ENCODE results near the gene CROCC2. TPM values are rescaled to one million over a fixed set of nuclear protein-coding genes. Genes with fewer than 3 reads are reported as not detected.

CROCC2 gene
- total and polyA plus RNA-seq, 7 experiments from 2014 or later, result 0.22 TPM; not detected in 6

GRCh38 chr2:241005569-241005968 lies 99.4 kb downstream of the CROCC2 start:
- POLR2A ChIA-PET, result no interaction called here
- Mint-ChIP-seq H3K4me3 (no peak overlapping the region), H3K9me3 (peaks cover 0 to 33% (median 15%) of the 10 kb centered on the region in 11 donors), H3K36me3 (peaks cover 4 to 15% (median 11%) of the 10 kb centered on the region in 5 donors), H3K27me3 (peaks cover 0 to 29% (median 2%) of the 10 kb centered on the region in 5 donors), H3K27ac (no peak overlapping the region), H3K4me1 (peaks cover 13 to 34% (median 27%) of the 10 kb centered on the region in 7 donors)
- DNase-seq (no peak), ATAC-seq (no peak)
- Histone ChIP-seq H3K36me3 (ENCODE audit: control insufficient read depth in 2 of 3, insufficient read depth in 3 of 3, low read length in 3 of 3) (no peaks in the 10 kb centered on the region), H3K27me3 (ENCODE audit: control insufficient read depth in 2 of 2, insufficient read depth in 2 of 2, low read length in 2 of 2) (no peaks in the 10 kb centered on the region), H3K4me1 (ENCODE audit: control insufficient read depth in 2 of 2, insufficient read depth in 2 of 2, low read length in 2 of 2) (peaks cover 3 to 17% of the 10 kb centered on the region in 2 donors), H3K9me3 (ENCODE audit: control insufficient read depth in 2 of 3, low read length in 3 of 3) (peaks cover 0 to 18% (median 8%) of the 10 kb centered on the region in 3 experiments), H3K27ac (ENCODE audit: low read depth, low read length) (no peak overlapping the region), H3K4me3 (ENCODE audit: low read length) (no peak overlapping the region)
- CTCF ChIA-PET, result no interaction called here
- intact Hi-C loops (cut with micrococcal nuclease), result no loop called here

GRCh38 chr2:241006412-241006811 lies 100.3 kb downstream of the CROCC2 start:
- Mint-ChIP-seq H3K9me3 (peaks cover 0 to 33% (median 15%) of the 10 kb centered on the region in 11 donors), H3K27ac (peak overlapping the region in 2 of 9 donors; percentile 8 to 33), H3K4me1 (peaks cover 13 to 36% (median 27%) of the 10 kb centered on the region in 7 donors), H3K36me3 (peaks cover 4 to 15% (median 11%) of the 10 kb centered on the region in 5 donors), H3K27me3 (peaks cover 0 to 23% (median 0%) of the 10 kb centered on the region in 5 donors), H3K4me3 (peak overlapping the region in 1 of 10 donors; percentile 20)
- Histone ChIP-seq H3K36me3 (ENCODE audit: control insufficient read depth in 2 of 3, insufficient read depth in 3 of 3, low read length in 3 of 3) (no peaks in the 10 kb centered on the region), H3K4me3 (ENCODE audit: low read length) (no peak overlapping the region), H3K27me3 (ENCODE audit: control insufficient read depth in 2 of 2, insufficient read depth in 2 of 2, low read length in 2 of 2) (no peaks in the 10 kb centered on the region), H3K4me1 (ENCODE audit: control insufficient read depth in 2 of 2, insufficient read depth in 2 of 2, low read length in 2 of 2) (peaks cover 3 to 26% of the 10 kb centered on the region in 2 donors), H3K9me3 (ENCODE audit: control insufficient read depth in 2 of 3, low read length in 3 of 3) (peaks cover 0 to 18% (median 8%) of the 10 kb centered on the region in 3 experiments), H3K27ac (ENCODE audit: low read depth, low read length) (no peak overlapping the region)
- POLR2A ChIA-PET, result no interaction called here
- no peak for DNase-seq
- CTCF ChIA-PET, result no interaction called here
- intact Hi-C loops (cut with micrococcal nuclease), result no loop called here
- ATAC-seq, result no peak

GRCh38 chr2:241007111-241007510 lies 101.0 kb downstream of the CROCC2 start:
- Histone ChIP-seq H3K36me3 (ENCODE audit: control insufficient read depth in 2 of 3, insufficient read depth in 3 of 3, low read length in 3 of 3) (no peaks in the 10 kb centered on the region), H3K27me3 (ENCODE audit: control insufficient read depth in 2 of 2, insufficient read depth in 2 of 2, low read length in 2 of 2) (no peaks in the 10 kb centered on the region), H3K4me1 (ENCODE audit: control insufficient read depth in 2 of 2, insufficient read depth in 2 of 2, low read length in 2 of 2) (peaks cover 3 to 33% of the 10 kb centered on the region in 2 donors), H3K4me3 (ENCODE audit: low read length) (no peak overlapping the region), H3K27ac (ENCODE audit: low read depth, low read length) (no peak overlapping the region), H3K9me3 (ENCODE audit: control insufficient read depth in 2 of 3, low read length in 3 of 3) (peaks cover 0 to 18% (median 8%) of the 10 kb centered on the region in 3 experiments)
- ChIA-PET POLR2A (interaction anchor here (2.4 kb wide), 1 partner anchor 88 kb away, joined by 5 read pairs; no protein-coding TSS in a partner anchor), CTCF (no interaction called here)
- H3K27me3 Mint-ChIP-seq, result peaks cover 0 to 23% (median 0%) of the 10 kb centered on the region in 5 donors
- H3K9me3 Mint-ChIP-seq, result peaks cover 0 to 33% (median 15%) of the 10 kb centered on the region in 11 donors
- peak overlapping the region in 1 of 9 donors; percentile 67 for H3K27ac Mint-ChIP-seq
- ATAC-seq (no peak), DNase-seq (no peak)
- peak overlapping the region in 1 of 10 donors; percentile 20 for H3K4me3 Mint-ChIP-seq
- H3K4me1 Mint-ChIP-seq, result peaks cover 14 to 41% (median 30%) of the 10 kb centered on the region in 7 donors
- peaks cover 4 to 15% (median 11%) of the 10 kb centered on the region in 5 donors for H3K36me3 Mint-ChIP-seq
- intact Hi-C loops (cut with micrococcal nuclease), result no loop called here

- peak overlapping the region in 7 of 9 donors; percentile 43 to 94 (median 86) for H3K27ac Mint-ChIP-seq
- CTCF ChIA-PET, result no interaction called here
Measured at GRCh38 chr2:241007880-241008710, 102.0 kb downstream of the CROCC2 start.

GRCh38 chr2:241008711-241009121 lies 102.6 kb downstream of the CROCC2 start:
- H3K36me3 ChIP-seq (ENCODE audit: control insufficient read depth in 2 of 3, insufficient read depth in 3 of 3, low read length in 3 of 3), result no peaks in the 10 kb centered on the region
- CTCF ChIA-PET, result interaction anchor here (1.2 kb wide), 1 partner anchor 26 kb away, joined by 5 read pairs; no protein-coding TSS in a partner anchor
- peaks cover 3 to 36% of the 10 kb centered on the region in 2 donors for H3K4me1 ChIP-seq (ENCODE audit: control insufficient read depth in 2 of 2, insufficient read depth in 2 of 2, low read length in 2 of 2)

More at GRCh38 chr2:241007880-241008710, 102.0 kb downstream of the CROCC2 start:
- no peak overlapping the region for H3K27ac ChIP-seq (ENCODE audit: low read depth, low read length)
- peak in 1 of 9 donors; percentile 20 for DNase-seq
- no peak for ATAC-seq
- POLR2A ChIA-PET, result interaction anchor here (0.9 to 2.4 kb wide), 3 partner anchors 12 to 143 kb away, joined by 3 to 5 read pairs (median 4); no protein-coding TSS in a partner anchor
- intact Hi-C loops (cut with micrococcal nuclease), result no loop called here
- no peak overlapping the region for H3K4me3 ChIP-seq (ENCODE audit: low read length)
- no peaks in the 10 kb centered on the region for H3K36me3 ChIP-seq (ENCODE audit: control insufficient read depth in 2 of 3, insufficient read depth in 3 of 3, low read length in 3 of 3)
- H3K4me3 Mint-ChIP-seq, result peak overlapping the region in 2 of 10 donors; percentile 77 to 95
- H3K27me3 ChIP-seq (ENCODE audit: control insufficient read depth in 2 of 2, insufficient read depth in 2 of 2, low read length in 2 of 2), result no peaks in the 10 kb centered on the region
- H3K36me3 Mint-ChIP-seq, result peaks cover 4 to 15% (median 11%) of the 10 kb centered on the region in 5 donors
- H3K9me3 ChIP-seq (ENCODE audit: control insufficient read depth in 2 of 3, low read length in 3 of 3), result peaks cover 0 to 17% (median 8%) of the 10 kb centered on the region in 3 experiments
- H3K27me3 Mint-ChIP-seq, result peaks cover 0 to 26% (median 0%) of the 10 kb centered on the region in 5 donors
- H3K4me1 Mint-ChIP-seq, result peaks cover 16 to 47% (median 39%) of the 10 kb centered on the region in 7 donors
- H3K4me1 ChIP-seq (ENCODE audit: control insufficient read depth in 2 of 2, insufficient read depth in 2 of 2, low read length in 2 of 2), result peaks cover 3 to 36% of the 10 kb centered on the region in 2 donors
- peaks cover 0 to 33% (median 15%) of the 10 kb centered on the region in 11 donors for H3K9me3 Mint-ChIP-seq

GRCh38 chr2:241009191-241009590 lies 103.1 kb downstream of the CROCC2 start:
- Histone ChIP-seq H3K9me3 (ENCODE audit: control insufficient read depth in 2 of 3, low read length in 3 of 3) (peaks cover 0 to 7% (median under 1%) of the 10 kb centered on the region in 3 experiments), H3K36me3 (ENCODE audit: control insufficient read depth in 2 of 3, insufficient read depth in 3 of 3, low read length in 3 of 3) (no peaks in the 10 kb centered on the region), H3K27me3 (ENCODE audit: control insufficient read depth in 2 of 2, insufficient read depth in 2 of 2, low read length in 2 of 2) (no peaks in the 10 kb centered on the region), H3K4me3 (ENCODE audit: low read length) (peak overlapping the region; percentile 51), H3K27ac (ENCODE audit: low read depth, low read length) (peak overlapping the region; percentile 64), H3K4me1 (ENCODE audit: control insufficient read depth in 2 of 2, insufficient read depth in 2 of 2, low read length in 2 of 2) (peaks cover 3 to 36% of the 10 kb centered on the region in 2 donors)
- peak overlapping the region; percentile 50 to 95 (median 74) for H3K4me3 Mint-ChIP-seq
- H3K27ac Mint-ChIP-seq, result peak overlapping the region; percentile 80 to 94 (median 90)
- intact Hi-C loops (cut with micrococcal nuclease), result no loop called here
- H3K27me3 Mint-ChIP-seq, result peaks cover 0 to 26% (median 0%) of the 10 kb centered on the region in 5 donors
- DNase-seq, result peak in 1 of 9 donors; percentile 19
- ATAC-seq, result no peak
- H3K4me1 Mint-ChIP-seq, result peaks cover 16 to 47% (median 40%) of the 10 kb centered on the region in 7 donors
- H3K9me3 Mint-ChIP-seq, result peaks cover 0 to 22% (median 9%) of the 10 kb centered on the region in 11 donors
- POLR2A ChIA-PET, result interaction anchor here (0.9 to 2.4 kb wide), 11 partner anchors 11 to 308 kb away, joined by 3 to 8 read pairs (median 4); partner anchors contain the start of genes HDLBP and PASK
- CTCF ChIA-PET, result interaction anchor here (0.7 to 1.5 kb wide), 3 partner anchors 13 to 127 kb away, joined by 3 to 5 read pairs (median 3); no protein-coding TSS in a partner anchor
- peaks cover 0 to 11% (median 5%) of the 10 kb centered on the region in 5 donors for H3K36me3 Mint-ChIP-seq

More at GRCh38 chr2:241008711-241009121, 102.6 kb downstream of the CROCC2 start:
- H3K27ac Mint-ChIP-seq, result peak overlapping the region; percentile 80 to 94 (median 90)
- intact Hi-C loops (cut with micrococcal nuclease), result no loop called here
- peaks cover 16 to 47% (median 40%) of the 10 kb centered on the region in 7 donors for H3K4me1 Mint-ChIP-seq
- Histone ChIP-seq H3K4me3 (ENCODE audit: low read length) (no peak overlapping the region), H3K27ac (ENCODE audit: low read depth, low read length) (no peak overlapping the region), H3K9me3 (ENCODE audit: control insufficient read depth in 2 of 3, low read length in 3 of 3) (peaks cover 0 to 11% (median 5%) of the 10 kb centered on the region in 3 experiments), H3K27me3 (ENCODE audit: control insufficient read depth in 2 of 2, insufficient read depth in 2 of 2, low read length in 2 of 2) (no peaks in the 10 kb centered on the region)
- H3K36me3 Mint-ChIP-seq, result peaks cover 4 to 13% (median 10%) of the 10 kb centered on the region in 5 donors
- POLR2A ChIA-PET, result interaction anchor here (0.9 to 2.4 kb wide), 4 partner anchors 13 to 142 kb away, joined by 3 to 5 read pairs (median 4); no protein-coding TSS in a partner anchor
- peaks cover 0 to 26% (median 0%) of the 10 kb centered on the region in 5 donors for H3K27me3 Mint-ChIP-seq
- peak overlapping the region; percentile 50 to 95 (median 74) for H3K4me3 Mint-ChIP-seq
- ATAC-seq (no peak), DNase-seq (no peak)
- peaks cover 0 to 26% (median 12%) of the 10 kb centered on the region in 11 donors for H3K9me3 Mint-ChIP-seq

All from naive thymus-derived CD4-positive, alpha-beta T cell (primary cell).